Measurements from ENCODE around the gene ETV2. TPM values are rescaled to one million over a fixed set of nuclear protein-coding genes. Genes with fewer than 3 reads are reported as not detected.
"Not testable (repeated sequence)": the region's sequence is repeated elsewhere in the genome, so short reads cannot be mapped to it uniquely, and the experiment has no call there.

ETV2 gene
- total RNA-seq, 1 experiment from 2014 or later: 1.5 TPM

GRCh38 chr19:35607170-35607569 is 34.4 kb upstream of the ETV2 start:
- H3K27me3 ChIP-seq (ENCODE audit: insufficient read depth, low read length); H3K4me2 ChIP-seq (ENCODE audit: low read length); H3K9me3 ChIP-seq (ENCODE audit: control insufficient read depth in 1 of 2, insufficient read depth in 1 of 2, low read depth in 1 of 2, low read length in 2 of 2); ATAC-seq; H3K27ac ChIP-seq (ENCODE audit: low read depth, low read length); H2AFZ ChIP-seq (ENCODE audit: low read depth, low read length, poor library complexity, severe bottlenecking); H4K20me1 ChIP-seq (ENCODE audit: insufficient read depth); H3K79me2 ChIP-seq (ENCODE audit: insufficient read depth, low read length); CTCF ChIA-PET; RAD21 ChIA-PET (ENCODE audit: low non-redundant PET in 1 of 2, low total read pairs in 2 of 2, uncharacterized antibody in 2 of 2, unreplicated experiment in 2 of 2); H3K36me3 ChIP-seq (ENCODE audit: control insufficient read depth in 1 of 2, insufficient read depth in 2 of 2, low read length in 2 of 2); intact Hi-C loops (cut with micrococcal nuclease); BruUV-seq (replicated peaks); H3K9me2 ChIP-seq (ENCODE audit: insufficient read depth); POLR2A ChIA-PET; H3K9ac ChIP-seq (ENCODE audit: low read length); H3K4me3 ChIP-seq (replicated peaks in 1 of 2; ENCODE audit: low read depth in 1 of 2, low read length in 2 of 2); DNase-seq (ENCODE audit: low read depth, low spot score): not testable (repeated sequence)
- peaks cover 6 to 11% of the 10 kb centered on the region in 2 experiments; a peak in 3 of 4 replicates for H3K4me1 ChIP-seq (ENCODE audit: control insufficient read depth in 1 of 2, insufficient read depth in 2 of 2, low read length in 2 of 2)
- peak; percentile 62; the same call in 1 of the 2 replicates for TF ChIP-seq CBX3 (IDR thresholded peaks at IDR 0.05; ENCODE audit: low read depth)

GRCh38 chr19:35607661-35608060 is 33.9 kb upstream of the ETV2 start:
- no peak overlapping the region for H3K9ac ChIP-seq (ENCODE audit: low read length)
- H3K4me3 ChIP-seq (replicated peaks in 1 of 2; ENCODE audit: low read depth in 1 of 2, low read length in 2 of 2): no peak overlapping the region
- H3K36me3 ChIP-seq (ENCODE audit: control insufficient read depth in 1 of 2, insufficient read depth in 2 of 2, low read length in 2 of 2): no peaks in the 10 kb centered on the region
- ATAC-seq (no peak), DNase-seq (ENCODE audit: low read depth, low spot score) (no peak)
- no peaks in the 10 kb centered on the region; the same call in 1 of the 2 replicates for H3K79me2 ChIP-seq (ENCODE audit: insufficient read depth, low read length)
- H3K9me2 ChIP-seq (ENCODE audit: insufficient read depth): no peaks in the 10 kb centered on the region
- POLR2A ChIA-PET: interaction anchor here (0.6 kb wide), 1 partner anchor 97 kb away, joined by 3 read pairs; no protein-coding TSS in a partner anchor
- TF ChIP-seq CEBPB (IDR thresholded peaks at IDR 0.05; ENCODE audit: low read depth): no peak
- no peak for TF ChIP-seq JUND (IDR thresholded peaks at IDR 0.05)
- TF ChIP-seq FOSL1 (IDR thresholded peaks at IDR 0.05; ENCODE audit: low read depth): no peak
- TF ChIP-seq EZH2phosphoT487 (IDR thresholded peaks at IDR 0.05; ENCODE audit: borderline replicate concordance): no peak
- no peak for TF ChIP-seq ATF3 (IDR thresholded peaks at IDR 0.05)
- no peak for TF ChIP-seq CBX3 (IDR thresholded peaks at IDR 0.05; ENCODE audit: low read depth)
- H2AFZ ChIP-seq (ENCODE audit: low read depth, low read length, poor library complexity, severe bottlenecking): no peak overlapping the region
- peaks cover 0 to 3% of the 10 kb centered on the region in 2 experiments; a peak in 1 of 4 replicates for H3K9me3 ChIP-seq (ENCODE audit: control insufficient read depth in 1 of 2, insufficient read depth in 1 of 2, low read depth in 1 of 2, low read length in 2 of 2)
- CTCF ChIA-PET: no interaction called here
- intact Hi-C loops (cut with micrococcal nuclease): no loop called here
- H3K27ac ChIP-seq (ENCODE audit: low read depth, low read length): no peak overlapping the region
- no peaks in the 10 kb centered on the region for H4K20me1 ChIP-seq (ENCODE audit: insufficient read depth)
- no TSS peak for BruUV-seq (replicated peaks)
- RAD21 ChIA-PET (ENCODE audit: low non-redundant PET in 1 of 2, low total read pairs in 2 of 2, uncharacterized antibody in 2 of 2, unreplicated experiment in 2 of 2): no interaction called here
- no peak overlapping the region for H3K4me2 ChIP-seq (ENCODE audit: low read length)
- peaks cover 8 to 14% of the 10 kb centered on the region in 2 experiments; a peak in 3 of 4 replicates for H3K4me1 ChIP-seq (ENCODE audit: control insufficient read depth in 1 of 2, insufficient read depth in 2 of 2, low read length in 2 of 2)
- H3K27me3 ChIP-seq (ENCODE audit: insufficient read depth, low read length): no peaks in the 10 kb centered on the region

Measured in HCT116 (cell line).